GM19438 (cell line): ENCODE data around the gene RBM28.
"Not testable (repeated sequence)": the region's sequence is repeated elsewhere in the genome, so short reads cannot be mapped to it uniquely, and the experiment has no call there.

Experiments
- ATAC-seq: cut with Tn5 transposase; IDR thresholded peaks from one replicate; pipeline ENCODE4 v1.9.1; 2021; ENCODE audit warnings: low read depth; ENCODE audit not compliant: unreplicated experiment

The RBM28 gene

DNA sequence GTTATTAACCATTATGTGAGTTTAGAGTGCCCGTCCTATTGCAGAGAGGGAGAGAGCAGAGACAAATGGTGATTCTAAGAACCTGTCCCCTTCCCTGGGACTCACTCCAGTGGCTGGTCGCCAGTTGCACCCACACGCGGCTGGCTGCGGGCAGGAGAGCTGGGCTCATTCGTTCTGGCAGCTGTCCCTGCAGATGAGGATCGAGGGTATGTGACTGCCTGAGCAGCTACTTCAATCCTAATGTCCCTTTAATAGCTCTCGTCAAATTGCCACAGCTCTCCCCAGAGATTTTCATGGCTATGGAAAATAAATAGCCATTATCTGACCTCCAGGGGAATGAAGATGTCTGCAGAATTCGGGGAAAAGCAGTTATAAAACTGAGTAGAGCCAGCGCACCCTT, 41.6 kb downstream of the RBM28 start:
- no peak for ATAC-seq

DNA sequence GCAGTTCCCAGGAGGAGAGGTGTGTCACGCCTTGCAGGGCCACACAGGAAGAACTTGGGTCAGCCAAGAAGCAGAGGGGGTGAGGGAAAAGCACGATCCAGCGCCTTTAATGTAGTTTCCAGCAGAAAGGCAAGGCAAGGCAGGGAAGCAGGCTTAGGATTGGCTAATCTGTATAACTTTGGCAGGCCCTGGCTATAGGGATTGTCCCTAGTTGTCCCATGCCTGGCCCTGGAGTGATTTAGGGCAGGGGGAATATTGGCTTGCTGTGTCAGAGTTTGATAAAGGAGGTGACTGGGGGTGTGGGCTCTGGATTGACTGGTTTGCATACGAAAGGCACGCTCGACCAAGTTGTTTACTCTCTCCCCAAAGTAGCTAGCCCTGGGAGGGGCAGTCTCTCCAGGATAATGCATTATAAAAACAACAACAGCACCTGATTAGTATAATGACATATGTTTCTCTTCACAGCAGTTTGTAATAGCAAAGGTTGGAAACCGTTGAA, 44.5 kb downstream of the RBM28 start:
- ATAC-seq, result no peak

DNA sequence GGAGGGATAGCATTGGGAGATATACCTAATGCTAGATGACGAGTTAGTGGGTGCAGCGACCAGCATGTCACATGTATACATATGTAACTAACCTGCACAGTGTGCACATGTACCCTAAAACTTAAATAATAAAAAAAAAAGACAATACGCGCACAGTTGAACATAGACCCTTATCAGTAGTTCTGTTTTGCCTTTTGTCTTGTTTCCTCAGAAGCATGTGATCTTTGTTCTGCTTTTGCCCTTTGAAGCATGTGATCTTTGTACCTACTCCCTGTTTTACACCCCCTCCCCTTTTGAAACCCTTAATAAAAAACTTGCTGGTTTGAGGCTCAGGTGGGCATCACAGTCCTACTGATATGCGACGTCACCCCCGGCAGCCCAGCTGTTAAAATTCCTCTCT, 45.7 kb downstream of the RBM28 start:
- not testable (repeated sequence) for ATAC-seq

DNA sequence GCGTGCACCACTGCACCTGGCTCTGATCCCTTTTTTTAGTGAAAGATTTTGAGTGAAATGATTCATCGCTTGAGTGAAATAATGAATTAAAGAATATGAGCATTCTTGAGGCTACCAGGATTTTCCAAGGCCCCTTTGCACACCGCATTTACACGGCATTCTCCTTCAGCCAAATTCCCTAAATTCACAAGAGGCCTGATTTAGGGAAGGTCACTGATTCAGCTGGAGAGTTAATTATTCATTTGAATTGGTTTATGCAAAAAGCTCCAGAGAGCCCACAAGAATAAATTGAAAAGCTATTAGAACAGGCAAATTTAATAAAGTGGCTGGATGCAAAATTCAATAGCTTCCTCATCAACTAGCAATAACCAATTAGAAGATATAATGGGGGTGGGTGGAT, 56.2 kb downstream of the RBM28 start:
- ATAC-seq, result no peak

- ATAC-seq, result no peak
Measured at GRCh38 chr7:128284102-128284501, 59.6 kb downstream of the RBM28 start.

DNA sequence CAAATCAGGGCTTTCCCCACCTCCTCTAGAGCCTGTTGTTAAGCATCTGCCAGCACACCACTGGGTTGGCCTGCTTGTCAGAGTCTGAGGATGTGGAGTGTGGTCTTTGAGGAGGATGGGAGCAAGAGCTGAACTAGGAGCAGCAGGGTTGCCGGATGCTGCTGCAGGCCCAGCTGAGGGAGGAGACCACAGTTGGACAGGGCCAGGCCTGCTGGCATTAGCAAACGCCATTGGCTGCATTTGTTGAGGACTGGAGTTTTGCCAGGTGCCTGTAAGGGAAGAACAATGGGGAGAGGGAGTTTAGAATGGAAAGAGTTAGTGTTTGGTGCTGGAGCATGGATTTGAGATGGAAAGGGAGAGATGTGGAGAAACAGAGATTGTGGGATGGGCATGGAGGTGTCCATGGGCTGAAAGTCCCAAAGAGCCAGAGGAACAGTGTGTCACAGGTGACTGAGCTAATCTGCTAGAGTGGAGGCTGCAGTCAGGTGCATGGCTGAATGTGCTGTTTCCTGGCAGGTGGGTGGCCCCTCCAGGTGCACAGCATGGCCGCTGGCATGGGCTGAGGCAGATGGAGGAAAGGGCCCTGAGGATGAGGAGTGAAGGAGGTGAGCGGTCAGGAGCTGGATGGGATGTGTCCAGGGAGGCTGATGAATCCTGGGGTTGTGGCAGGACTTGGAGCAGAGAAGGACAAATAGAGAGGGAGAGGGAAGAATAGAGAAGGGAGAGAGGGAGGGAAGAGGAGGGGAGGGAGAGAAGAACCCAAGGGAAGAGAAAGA, 61.9 kb downstream of the RBM28 start:
- ATAC-seq, result no peak

- ATAC-seq, result not testable (repeated sequence)
Measured at GRCh38 chr7:128280451-128280850, 63.3 kb downstream of the RBM28 start.

DNA sequence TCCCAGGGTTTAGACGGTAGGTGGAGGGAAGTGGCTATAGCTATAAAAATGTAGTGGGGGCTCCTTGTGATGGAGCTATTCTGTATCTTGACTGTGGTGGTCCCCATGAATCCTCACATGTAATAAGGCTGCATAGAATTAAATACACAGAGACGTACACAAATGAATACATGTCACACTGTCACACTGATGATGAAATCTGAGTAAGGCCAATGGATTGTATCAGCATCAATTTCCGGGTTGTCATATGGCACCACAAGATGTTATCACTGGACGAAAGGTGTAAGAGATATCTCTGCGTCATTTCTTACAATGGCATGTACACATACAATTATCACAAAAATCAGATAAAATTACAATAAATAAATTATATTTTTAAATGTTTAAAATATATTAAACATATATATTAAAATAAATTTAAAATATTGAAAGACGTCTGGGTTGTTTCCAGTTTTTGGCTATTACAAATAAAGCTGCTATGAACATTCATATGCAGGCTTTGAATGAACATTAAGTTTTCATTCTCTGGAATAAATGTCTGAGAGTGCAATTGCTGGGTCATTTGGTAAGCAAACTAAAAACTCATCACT, 64.5 kb downstream of the RBM28 start:
- ATAC-seq, result no peak

DNA sequence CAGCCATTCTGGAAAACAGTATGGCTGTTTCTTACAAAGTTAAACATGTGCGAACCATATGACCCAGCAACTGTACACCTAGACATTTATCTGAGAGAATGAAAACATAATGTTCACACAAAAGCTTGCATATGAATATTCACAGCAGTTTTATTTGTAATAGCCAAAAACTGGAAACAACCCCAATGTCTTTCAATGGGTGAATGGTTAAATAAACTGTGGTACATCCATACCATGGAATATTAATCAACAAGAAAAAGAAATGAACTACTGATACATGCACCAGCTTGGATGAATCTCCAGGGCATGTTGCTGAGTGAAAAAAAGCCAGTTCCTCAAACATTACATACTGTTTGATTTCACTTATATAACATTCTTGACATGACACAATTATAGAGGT, 65.3 kb downstream of the RBM28 start:
- no peak for ATAC-seq

GRCh38 chr7:128275681-128276080, 68.0 kb downstream of the RBM28 start:
- ATAC-seq, result no peak

- no peak for ATAC-seq
Measured at GRCh38 chr7:128274884-128275603, 68.7 kb downstream of the RBM28 start.

DNA sequence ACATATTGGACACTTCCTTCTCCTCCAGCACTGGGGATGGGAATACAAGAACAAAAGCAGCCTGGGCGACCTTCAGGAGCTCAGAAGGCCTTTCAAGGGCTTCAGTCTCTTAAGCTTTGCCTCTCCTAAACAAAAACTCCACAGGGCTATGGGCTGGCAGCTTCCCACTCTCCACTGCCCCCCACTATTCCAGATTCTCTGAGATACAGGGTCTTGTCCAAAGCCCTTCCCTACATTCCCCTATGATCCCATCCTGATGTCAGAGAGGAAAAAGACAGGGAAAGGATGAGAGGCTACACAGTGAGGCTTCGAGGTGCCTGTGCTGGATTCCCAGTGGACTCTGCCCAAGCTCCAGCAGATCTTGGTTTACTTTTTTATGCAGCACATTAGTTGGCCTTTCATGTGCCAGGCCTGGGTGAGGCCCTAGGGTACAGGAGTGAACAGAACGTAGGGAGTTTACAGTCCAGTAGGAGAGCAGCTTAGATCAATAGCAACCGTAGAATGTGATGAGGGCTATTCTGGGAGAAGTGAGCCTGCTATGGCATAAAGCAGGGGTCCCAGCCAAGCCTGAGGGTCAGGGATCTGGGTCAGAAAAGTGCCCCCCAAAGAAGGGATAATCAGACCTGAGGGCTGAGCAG, 69.3 kb downstream of the RBM28 start:
- ATAC-seq, result no peak

- no peak for ATAC-seq
Measured at GRCh38 chr7:128271942-128272481, 71.7 kb downstream of the RBM28 start.

DNA sequence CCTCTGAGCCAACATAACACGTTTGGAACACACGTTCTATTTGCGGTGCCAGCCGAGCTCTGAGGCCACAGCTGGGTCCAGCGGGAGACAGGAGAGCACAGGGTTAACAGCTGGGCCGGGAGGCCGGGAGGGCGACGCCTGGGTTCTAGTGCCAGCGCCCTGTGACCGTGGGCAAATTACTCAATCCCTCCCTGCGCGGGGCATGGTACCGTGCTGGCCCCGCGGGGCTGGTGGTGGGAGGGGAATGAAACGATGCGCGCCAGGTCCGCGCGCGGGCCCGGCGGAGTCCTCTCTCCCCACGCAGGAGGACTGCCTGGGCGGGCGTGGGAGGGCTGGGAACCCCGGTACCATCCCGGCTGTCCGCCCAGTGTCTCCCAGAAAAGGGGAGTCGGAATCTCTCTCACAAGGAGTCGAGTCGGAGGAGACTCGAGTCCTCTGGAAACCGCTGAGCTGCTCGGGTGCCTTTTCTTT, 72.2 kb downstream of the RBM28 start:
- ATAC-seq, result no peak

DNA sequence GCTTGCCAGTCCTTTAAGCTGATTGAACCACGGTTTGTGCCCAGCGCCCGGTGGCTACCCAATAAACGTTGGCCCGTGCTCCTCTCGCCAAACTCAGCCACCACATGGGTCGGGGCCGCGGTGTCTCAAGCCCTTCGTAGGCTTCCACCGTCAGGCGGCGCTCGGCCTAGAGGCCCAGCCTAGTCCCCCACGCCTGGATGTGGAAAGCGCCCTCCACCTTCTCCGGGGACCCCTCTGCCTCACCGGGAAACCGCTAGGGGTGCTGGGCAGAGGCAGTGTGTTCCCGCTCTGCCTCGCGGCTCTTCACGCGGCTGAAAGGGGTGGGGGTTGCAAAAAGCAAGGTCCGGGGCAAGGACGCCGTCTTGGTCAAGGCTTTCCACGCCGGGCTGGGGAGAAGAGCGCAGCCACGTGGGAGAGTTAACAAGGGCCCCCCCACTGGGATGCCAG, 72.9 kb downstream of the RBM28 start:
- no peak for ATAC-seq

- ATAC-seq, result no peak
Measured at GRCh38 chr7:128268233-128268632, 75.5 kb downstream of the RBM28 start.

DNA sequence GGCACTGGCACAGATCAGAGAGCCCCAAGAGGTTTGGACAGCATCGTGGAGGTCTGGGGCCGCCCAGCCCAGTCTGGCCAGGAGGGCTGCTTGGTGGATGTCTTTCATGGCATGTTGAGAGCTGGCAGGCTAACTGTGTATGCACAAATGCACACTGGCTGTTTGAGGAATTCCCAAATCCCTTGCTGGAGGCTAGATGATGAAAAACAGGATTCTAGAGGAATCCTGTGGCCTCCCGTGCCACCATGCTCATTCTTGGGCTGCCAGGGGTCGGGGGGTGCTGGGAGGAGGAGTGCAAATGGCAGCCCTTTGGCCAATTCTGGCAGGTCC, 76.1 kb downstream of the RBM28 start:
- ATAC-seq, result no peak

GRCh38 chr7:128266883-128267594, 76.7 kb downstream of the RBM28 start:
- ATAC-seq, result no peak

- no peak for ATAC-seq
Measured at GRCh38 chr7:128266529-128266882, 77.2 kb downstream of the RBM28 start.

- ATAC-seq, result no peak
Measured at GRCh38 chr7:128265906-128266300, 77.8 kb downstream of the RBM28 start.
